Osteocyte (in vitro differentiated cells): ENCODE results near the gene B3GALT2. TPM values are rescaled to one million over a fixed set of nuclear protein-coding genes. Genes with fewer than 3 reads are reported as not detected.

ENCODE experiments used
- DNase-seq: peaks from one replicate; pipeline ENCODE4 v3.0.0; 2021; ENCODE audit warnings: mixed read lengths; ENCODE audit not compliant: unreplicated experiment; ENCODE audit errors: extremely low spot score
- H3K27ac Mint-ChIP-seq: one replicate; pipeline ENCODE4 v1.8.0; 2021; ENCODE audit warnings: mild to moderate bottlenecking, mixed read lengths; ENCODE audit not compliant: unreplicated experiment
- H3K27me3 Mint-ChIP-seq: one replicate; pipeline ENCODE4 v1.8.0; 2021; ENCODE audit warnings: mixed read lengths; ENCODE audit not compliant: unreplicated experiment
- H3K36me3 Mint-ChIP-seq: one replicate; pipeline ENCODE4 v1.8.0; 2021; ENCODE audit warnings: mixed read lengths; ENCODE audit not compliant: unreplicated experiment
- H3K4me1 Mint-ChIP-seq: one replicate; pipeline ENCODE4 v1.8.0; 2021; ENCODE audit warnings: mixed read lengths; ENCODE audit not compliant: unreplicated experiment
- H3K4me3 Mint-ChIP-seq: one replicate; pipeline ENCODE4 v1.8.0; 2021; ENCODE audit warnings: mild to moderate bottlenecking, moderate library complexity, mixed read lengths; ENCODE audit not compliant: unreplicated experiment
- H3K9me3 Mint-ChIP-seq: one replicate; pipeline ENCODE4 v1.8.0; 2021; ENCODE audit warnings: mixed read lengths; ENCODE audit not compliant: unreplicated experiment
- microRNA-seq: library from miRNA; unstranded; fragments of <30 nt; microRNA quantifications from one replicate; pipeline ENCODE4 v1.1.0, GENCODE V29; 2020; ENCODE audit not compliant: unreplicated experiment
- total RNA-seq: library from RNA; stranded (reverse); gene quantifications from 2 replicates; pipeline ENCODE4 v1.2.1, GENCODE V29; 2021
- TF ChIP-seq, protein P1 (sequence below): fragments of 200-600 bp; sonication (generic); IDR thresholded peaks from 2 replicates; pipeline ENCODE4 v1.5.0; 2021; ENCODE audit warnings: antibody characterized with exemption, mild to moderate bottlenecking, moderate library complexity

B3GALT2 gene
- total RNA-seq, 1 donor from 2014 or later, result 30.0 TPM

- Mint-ChIP-seq H3K36me3 (peaks cover 49% of the 10 kb centered on the region), H3K27me3 (no peaks in the 10 kb centered on the region), H3K4me3 (no peak overlapping the region), H3K9me3 (no peaks in the 10 kb centered on the region), H3K4me1 (peaks cover 16% of the 10 kb centered on the region), H3K27ac (no peak overlapping the region)
- no peak for DNase-seq
- TF ChIP-seq, protein P1, sequence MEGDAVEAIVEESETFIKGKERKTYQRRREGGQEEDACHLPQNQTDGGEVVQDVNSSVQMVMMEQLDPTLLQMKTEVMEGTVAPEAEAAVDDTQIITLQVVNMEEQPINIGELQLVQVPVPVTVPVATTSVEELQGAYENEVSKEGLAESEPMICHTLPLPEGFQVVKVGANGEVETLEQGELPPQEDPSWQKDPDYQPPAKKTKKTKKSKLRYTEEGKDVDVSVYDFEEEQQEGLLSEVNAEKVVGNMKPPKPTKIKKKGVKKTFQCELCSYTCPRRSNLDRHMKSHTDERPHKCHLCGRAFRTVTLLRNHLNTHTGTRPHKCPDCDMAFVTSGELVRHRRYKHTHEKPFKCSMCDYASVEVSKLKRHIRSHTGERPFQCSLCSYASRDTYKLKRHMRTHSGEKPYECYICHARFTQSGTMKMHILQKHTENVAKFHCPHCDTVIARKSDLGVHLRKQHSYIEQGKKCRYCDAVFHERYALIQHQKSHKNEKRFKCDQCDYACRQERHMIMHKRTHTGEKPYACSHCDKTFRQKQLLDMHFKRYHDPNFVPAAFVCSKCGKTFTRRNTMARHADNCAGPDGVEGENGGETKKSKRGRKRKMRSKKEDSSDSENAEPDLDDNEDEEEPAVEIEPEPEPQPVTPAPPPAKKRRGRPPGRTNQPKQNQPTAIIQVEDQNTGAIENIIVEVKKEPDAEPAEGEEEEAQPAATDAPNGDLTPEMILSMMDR, result no peak
Measured at GRCh38 chr1:193140254-193140653, 46.2 kb downstream of the B3GALT2 start.

DNA sequence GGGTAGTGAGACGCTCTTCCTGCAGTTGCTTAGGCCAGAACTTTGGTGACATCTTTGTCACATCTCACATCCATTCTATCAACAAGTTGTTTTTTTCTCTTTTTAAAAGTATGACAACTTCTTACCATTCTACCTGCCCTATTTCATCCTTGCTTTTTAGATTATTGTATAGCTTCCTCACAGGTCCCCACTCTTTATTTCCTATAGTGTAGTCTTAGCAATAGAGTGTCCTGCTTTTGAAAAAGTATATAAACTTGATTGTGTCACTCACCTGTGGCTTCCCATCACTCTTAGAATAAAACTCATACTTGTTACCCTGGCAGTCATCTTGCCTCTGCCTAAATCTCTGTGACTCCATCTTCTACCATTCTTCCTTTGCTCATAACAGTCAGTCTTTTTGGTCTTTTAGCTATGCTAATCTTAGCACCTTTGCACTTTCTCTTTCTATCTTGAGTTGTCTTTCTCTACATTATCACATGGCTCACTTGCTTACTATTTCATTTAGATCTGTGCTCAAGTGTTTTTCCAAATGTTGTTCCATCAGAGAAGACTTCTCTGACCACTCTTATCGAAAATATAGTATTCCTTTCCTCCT, 55.0 kb downstream of the B3GALT2 start:
- H3K4me3 Mint-ChIP-seq, result no peak overlapping the region
- peaks cover 53% of the 10 kb centered on the region for H3K36me3 Mint-ChIP-seq
- no peaks in the 10 kb centered on the region for H3K27me3 Mint-ChIP-seq
- no peak for DNase-seq
- peaks cover 6% of the 10 kb centered on the region for H3K4me1 Mint-ChIP-seq
- no peaks in the 10 kb centered on the region for H3K9me3 Mint-ChIP-seq
- TF ChIP-seq, protein P1, result no peak
- no peak overlapping the region for H3K27ac Mint-ChIP-seq

Small RNA genes lying within 50 kb of the gene (microRNA-seq; reads per million reads assigned to microRNA genes)
- not detected for gene MIR1278

Other genes starting within 250 kb of the B3GALT2 start
- gene UCHL5, start 127.3 kb downstream of the B3GALT2 start, total RNA-seq, result 26.7 and 34.5 TPM in 2 replicates
- gene RO60, start 127.0 kb downstream of the B3GALT2 start, total RNA-seq, result 97.4 and 104 TPM in 2 replicates
- 22.7 and 24.3 TPM in 2 replicates for gene GLRX2, start 81.2 kb downstream of the B3GALT2 start, total RNA-seq
- 69.5 and 73.3 TPM in 2 replicates for gene CDC73, start 64.6 kb downstream of the B3GALT2 start, total RNA-seq